Thoracic aorta (tissue), 2 donors: ENCODE measurements around the gene NAPG. TPM values are rescaled to one million over a fixed set of nuclear protein-coding genes. Genes with fewer than 3 reads are reported as not detected.
A peak's percentile ranks its signal among the peaks of the same experiment; 100 is the strongest.
"Not testable (repeated sequence)": the region's sequence is repeated elsewhere in the genome, so short reads cannot be mapped to it uniquely, and the experiment has no call there.

ENCODE experiments used
- ATAC-seq: fragments of 150-250 bp; one replicate; pipeline ENCODE4 v1.8.0; 2017; ENCODE audit warnings: low read depth; ENCODE audit not compliant: insufficient number of reproducible peaks, low FRiP score
- DNase-seq: peaks from one replicate; pipeline ENCODE4 v3.0.0-alpha.2; 2020; ENCODE audit warnings: low spot score
- H3K27ac ChIP-seq, 2 donors: fragments of 200-600 bp; sonication (generic); 1 replicate in 1 of 2; 2 replicates in 1 of 2; pipeline ENCODE4 v1.5.1; 2016; ENCODE audit warnings: mild to moderate bottlenecking in 2 of 2, moderate library complexity in 2 of 2
- H3K27me3 ChIP-seq: fragments of 200-600 bp; sonication (generic); replicated peaks from 2 replicates; pipeline ENCODE4 v1.6.0; 2016; ENCODE audit warnings: mild to moderate bottlenecking; ENCODE audit not compliant: insufficient read depth
- H3K36me3 ChIP-seq: fragments of 200-600 bp; sonication (generic); one replicate; pipeline ENCODE4 v1.5.1; 2016
- H3K4me1 ChIP-seq, 2 donors: fragments of 200-600 bp; sonication (generic); 1 replicate in 1 of 2; 2 replicates in 1 of 2; pipeline versions ENCODE4 v1.5.1 to v1.6.0; 2016; ENCODE audit warnings: low read depth in 2 of 2, mild to moderate bottlenecking in 1 of 2; ENCODE audit not compliant: control insufficient read depth in 1 of 2
- H3K4me3 ChIP-seq: fragments of 200-600 bp; sonication (generic); 2 replicates; pipeline ENCODE4 v1.5.1; 2016; ENCODE audit warnings: mild to moderate bottlenecking
- H3K9me3 ChIP-seq: fragments of 200-600 bp; sonication (generic); 2 replicates; pipeline ENCODE4 v1.5.1; 2016
- CTCF ChIP-seq: fragments of 200-600 bp; sonication (generic); IDR thresholded peaks from one replicate; pipeline ENCODE4 v1.5.1; 2019; ENCODE audit warnings: antibody characterized with exemption
- total RNA-seq, 2 donors: library from RNA; depleted of rRNA; stranded (reverse); fragments of >200 nt; gene quantifications; one replicate each; pipeline versions ENCODE4 v1.1.0 to v1.2.3, GENCODE V29; 2016

The NAPG gene
- total RNA-seq, 2 donors from 2014 or later: 30.1 to 47.8 TPM

- peaks cover 6 to 35% of the 10 kb centered on the region in 2 donors for H3K4me1 ChIP-seq
- no peak overlapping the region for H3K4me3 ChIP-seq
- no peak overlapping the region for H3K27ac ChIP-seq
- DNase-seq (no peak), ATAC-seq (no peak)
- no peaks in the 10 kb centered on the region for H3K27me3 ChIP-seq
- peaks cover 7% of the 10 kb centered on the region for H3K36me3 ChIP-seq
- no peaks in the 10 kb centered on the region for H3K9me3 ChIP-seq
- no peak for TF ChIP-seq CTCF
Observed at GRCh38 chr18:10533111-10533510, 7.3 kb downstream of the NAPG start.

GRCh38 chr18:10536280-10536679, 10.5 kb downstream of the NAPG start:
- Histone ChIP-seq H3K36me3 (peaks cover 15% of the 10 kb centered on the region), H3K4me1 (peaks cover 5 to 15% of the 10 kb centered on the region in 2 donors), H3K9me3 (no peaks in the 10 kb centered on the region), H3K27me3 (no peaks in the 10 kb centered on the region), H3K27ac (no peak overlapping the region), H3K4me3 (no peak overlapping the region)
- TF ChIP-seq CTCF: no peak
- DNase-seq (no peak), ATAC-seq (no peak)

- no peak for TF ChIP-seq CTCF
- Histone ChIP-seq H3K27me3 (no peaks in the 10 kb centered on the region), H3K9me3 (no peaks in the 10 kb centered on the region), H3K36me3 (peaks cover 22% of the 10 kb centered on the region), H3K27ac (no peak overlapping the region), H3K4me1 (peaks cover 7 to 21% of the 10 kb centered on the region in 2 donors), H3K4me3 (no peak overlapping the region)
- no peak for ATAC-seq
- DNase-seq: no peak
Observed at GRCh38 chr18:10537765-10538164, 11.9 kb downstream of the NAPG start.

- Histone ChIP-seq H3K36me3 (peaks cover 19% of the 10 kb centered on the region), H3K4me1 (peaks cover 18 to 35% of the 10 kb centered on the region in 2 donors)
Observed at GRCh38 chr18:10539124-10539523, 13.3 kb downstream of the NAPG start.

GRCh38 chr18:10543277-10543676, 17.4 kb downstream of the NAPG start:
- Histone ChIP-seq H3K36me3 (peaks cover 33% of the 10 kb centered on the region), H3K27ac (peak overlapping the region; percentile 45 to 75), H3K4me1 (peaks cover 17 to 31% of the 10 kb centered on the region in 2 donors), H3K4me3 (peak overlapping the region; percentile 24), H3K9me3 (no peaks in the 10 kb centered on the region), H3K27me3 (no peaks in the 10 kb centered on the region)
- no peak for TF ChIP-seq CTCF
- no peak for DNase-seq
- ATAC-seq: no peak

More at GRCh38 chr18:10539124-10539523, 13.3 kb downstream of the NAPG start:
- not testable (repeated sequence) for H3K27ac ChIP-seq, H3K9me3 ChIP-seq, ATAC-seq, H3K27me3 ChIP-seq, H3K4me3 ChIP-seq, DNase-seq

GRCh38 chr18:10544093-10544748, 18.4 kb downstream of the NAPG start:
- peaks cover 16 to 25% of the 10 kb centered on the region in 2 donors for H3K4me1 ChIP-seq
- H3K27ac ChIP-seq: peak overlapping the region; percentile 22 to 75
- DNase-seq (no peak), ATAC-seq (no peak)
- peak; percentile 31 for TF ChIP-seq CTCF
- H3K27me3 ChIP-seq: no peaks in the 10 kb centered on the region
- H3K4me3 ChIP-seq: no peak overlapping the region
- H3K36me3 ChIP-seq: peaks cover 43% of the 10 kb centered on the region
- H3K9me3 ChIP-seq: no peaks in the 10 kb centered on the region
